Gastrocnemius medialis (tissue), 4 donors: ENCODE measurements around the gene METAP1D. TPM values are rescaled to one million over a fixed set of nuclear protein-coding genes. Genes with fewer than 3 reads are reported as not detected.
"Not testable (repeated sequence)": the region's sequence is repeated elsewhere in the genome, so short reads cannot be mapped to it uniquely, and the experiment has no call there.

Experiments
- ATAC-seq, 2 donors: fragments of 150-250 bp; one replicate each; pipeline ENCODE4 v1.9.1; 2016
- DNase-seq, 2 donors: peaks; one replicate each; pipeline ENCODE4 v3.0.0-alpha.2; 2019
- H3K27ac ChIP-seq, 4 donors: fragments of 200-600 bp; sonication (generic); 1 replicate in 1 of 4; 2 replicates in 3 of 4; pipeline ENCODE4 v1.5.1; 2016 to 2018; ENCODE audit warnings: mild to moderate bottlenecking in 2 of 4, moderate library complexity in 1 of 4
- H3K27me3 ChIP-seq, 3 donors: fragments of 200-600 bp; sonication (generic) in 2 of 3; 1 replicate in 1 of 3; 2 replicates in 2 of 3; pipeline versions ENCODE4 v1.5.1 to v1.6.0; 2016 to 2019; ENCODE audit warnings: mild to moderate bottlenecking in 1 of 3, moderate library complexity in 1 of 3
- H3K36me3 ChIP-seq, 2 donors: fragments of 200-600 bp; sonication (generic) in 1 of 2; one replicate each; pipeline ENCODE4 v1.5.1; 2017 to 2018
- H3K4me1 ChIP-seq, 2 donors: fragments of 200-600 bp; sonication (generic) in 1 of 2; one replicate each; pipeline ENCODE4 v1.5.1; 2016 to 2017; ENCODE audit warnings: mild to moderate bottlenecking in 2 of 2
- H3K4me3 ChIP-seq, 4 donors: fragments of 200-600 bp; sonication (generic) in 3 of 4; 1 replicate in 1 of 4; 2 replicates in 3 of 4; pipeline ENCODE4 v1.5.1; 2016 to 2019; ENCODE audit warnings: mild to moderate bottlenecking in 2 of 4
- H3K9me3 ChIP-seq, 3 donors: fragments of 200-600 bp; sonication (generic) in 2 of 3; 1 replicate in 1 of 3; 2 replicates in 2 of 3; pipeline ENCODE4 v1.5.1; 2016 to 2019
- CTCF ChIP-seq, 5 experiments: fragments of 450-650 bp in 3 of 5; fragments of 200-600 bp in 2 of 5; sonication (generic) in 2 of 5; IDR thresholded peaks in 4 of 5; conservative IDR thresholded peaks in 1 of 5; 1 replicate in 4 of 5; 2 replicates in 1 of 5; pipeline ENCODE4 v1.5.1; 2016 to 2019; ENCODE audit warnings: antibody characterized with exemption in 5 of 5, mild to moderate bottlenecking in 3 of 5, moderate library complexity in 3 of 5
- POLR2A ChIP-seq, 2 donors: fragments of 450-650 bp; IDR thresholded peaks; one replicate each; pipeline ENCODE4 v1.6.1; 2017; ENCODE audit warnings: antibody characterized with exemption in 2 of 2, mild to moderate bottlenecking in 2 of 2, moderate library complexity in 2 of 2
- in situ Hi-C, 4 donors: fragments of 200-750 bp; cut with MboI; loops; one replicate each; pipeline versions ENCODE4 v1.15.0 to v1.8.0; 2017; ENCODE audit warnings: low sequenced_read_pairs in 4 of 4
- intact Hi-C: fragments of 100-400 bp; cut with DNase I; formaldehyde crosslinking; loops from one replicate; pipeline ENCODE4 v1.15.1; 2023; ENCODE audit warnings: low total_unique reads
- total RNA-seq, 4 donors: library from RNA; depleted of rRNA; stranded (reverse); fragments of >200 nt; gene quantifications; one replicate each; pipeline versions ENCODE4 v1.1.0 to v1.2.3, GENCODE V29; 2016

METAP1D gene
- total RNA-seq, 4 donors from 2014 or later = 4.3 to 14.3 (median 9.7) TPM

GRCh38 chr2:171968509-171968908 lies 31.2 kb upstream of the METAP1D start:
- H3K36me3 ChIP-seq = peaks cover 0 to 19% of the 10 kb centered on the region in 2 donors
- H3K4me1 ChIP-seq = no peaks in the 10 kb centered on the region
- DNase-seq (no peak), ATAC-seq (no peak)
- in situ Hi-C loops (no loop called here), intact Hi-C loops (no loop called here)
- no peaks in the 10 kb centered on the region for H3K27me3 ChIP-seq
- TF ChIP-seq POLR2A (IDR thresholded peaks at IDR 0.05) (no peak), CTCF (IDR thresholded peaks at IDR 0.05 in 4 of 5, conservative IDR thresholded peaks at IDR 0.05 in 1 of 5) (no peak)
- H3K9me3 ChIP-seq = no peaks in the 10 kb centered on the region
- no peak overlapping the region for H3K4me3 ChIP-seq
- H3K27ac ChIP-seq = no peak overlapping the region

GRCh38 chr2:171972329-171972982 lies 27.3 kb upstream of the METAP1D start:
- H3K4me3 ChIP-seq = no peak overlapping the region
- intact Hi-C loops (no loop called here), in situ Hi-C loops (no loop called here)
- H3K27me3 ChIP-seq = no peaks in the 10 kb centered on the region
- no peak overlapping the region for H3K27ac ChIP-seq
- ATAC-seq (no peak), DNase-seq (no peak)
- H3K36me3 ChIP-seq = peaks cover 0 to 16% of the 10 kb centered on the region in 2 donors
- H3K4me1 ChIP-seq = no peaks in the 10 kb centered on the region
- TF ChIP-seq CTCF (IDR thresholded peaks at IDR 0.05 in 4 of 5, conservative IDR thresholded peaks at IDR 0.05 in 1 of 5) (no peak), POLR2A (IDR thresholded peaks at IDR 0.05) (no peak)
- no peaks in the 10 kb centered on the region for H3K9me3 ChIP-seq

GRCh38 chr2:171979103-171979502 lies 20.6 kb upstream of the METAP1D start:
- H3K4me3 ChIP-seq = no peak overlapping the region
- TF ChIP-seq CTCF (IDR thresholded peaks at IDR 0.05 in 4 of 5, conservative IDR thresholded peaks at IDR 0.05 in 1 of 5) = no peak
- TF ChIP-seq POLR2A (IDR thresholded peaks at IDR 0.05) = no peak
- no peaks in the 10 kb centered on the region for H3K9me3 ChIP-seq
- DNase-seq = no peak
- H3K27me3 ChIP-seq = no peaks in the 10 kb centered on the region
- no peak for ATAC-seq
- in situ Hi-C loops = no loop called here
- H3K36me3 ChIP-seq = peaks cover 0 to 37% of the 10 kb centered on the region in 2 donors
- intact Hi-C loops = no loop called here
- H3K4me1 ChIP-seq = no peaks in the 10 kb centered on the region
- H3K27ac ChIP-seq = no peak overlapping the region

- intact Hi-C loops, DNase-seq, in situ Hi-C loops, H3K4me1 ChIP-seq, ATAC-seq, H3K27ac ChIP-seq, H3K27me3 ChIP-seq, H3K4me3 ChIP-seq, H3K9me3 ChIP-seq: not testable (repeated sequence)
- peaks cover 0 to 17% of the 10 kb centered on the region in 2 donors for H3K36me3 ChIP-seq
Observed at GRCh38 chr2:171983924-171984323, 15.8 kb upstream of the METAP1D start.

- in situ Hi-C loops = no loop called here
- no peak for DNase-seq
- intact Hi-C loops = no loop called here
- no peak for ATAC-seq
- Histone ChIP-seq H3K36me3 (peaks cover 0 to 5% of the 10 kb centered on the region in 2 donors), H3K27ac (no peak overlapping the region), H3K4me3 (no peak overlapping the region), H3K27me3 (no peaks in the 10 kb centered on the region), H3K9me3 (no peaks in the 10 kb centered on the region), H3K4me1 (no peaks in the 10 kb centered on the region)
- no peak for TF ChIP-seq POLR2A (IDR thresholded peaks at IDR 0.05)
Observed at GRCh38 chr2:171985076-171985475, 14.7 kb upstream of the METAP1D start.

GRCh38 chr2:171986778-171987177 lies 13.0 kb upstream of the METAP1D start:
- ATAC-seq = peak in 1 of 2 donors; percentile 70
- no peak overlapping the region for H3K4me3 ChIP-seq
- no peaks in the 10 kb centered on the region for H3K4me1 ChIP-seq
- H3K36me3 ChIP-seq = no peaks in the 10 kb centered on the region
- no peaks in the 10 kb centered on the region for H3K9me3 ChIP-seq
- no peak for DNase-seq
- no peak overlapping the region for H3K27ac ChIP-seq
- in situ Hi-C loops (no loop called here), intact Hi-C loops (no loop called here)
- TF ChIP-seq CTCF (IDR thresholded peaks at IDR 0.05 in 4 of 5, conservative IDR thresholded peaks at IDR 0.05 in 1 of 5) (no peak), POLR2A (IDR thresholded peaks at IDR 0.05) (no peak)
- no peaks in the 10 kb centered on the region for H3K27me3 ChIP-seq
